Measurements from ENCODE around the gene ENAH. TPM values are rescaled to one million over a fixed set of nuclear protein-coding genes. Genes with fewer than 3 reads are reported as not detected.
A peak's percentile ranks its signal among the peaks of the same experiment; 100 is the strongest.

ENAH gene
- total and polyA plus RNA-seq, 7 experiments from 2014 or later = 0.08 to 0.42 (median 0.16) TPM; not detected in 4

DNA sequence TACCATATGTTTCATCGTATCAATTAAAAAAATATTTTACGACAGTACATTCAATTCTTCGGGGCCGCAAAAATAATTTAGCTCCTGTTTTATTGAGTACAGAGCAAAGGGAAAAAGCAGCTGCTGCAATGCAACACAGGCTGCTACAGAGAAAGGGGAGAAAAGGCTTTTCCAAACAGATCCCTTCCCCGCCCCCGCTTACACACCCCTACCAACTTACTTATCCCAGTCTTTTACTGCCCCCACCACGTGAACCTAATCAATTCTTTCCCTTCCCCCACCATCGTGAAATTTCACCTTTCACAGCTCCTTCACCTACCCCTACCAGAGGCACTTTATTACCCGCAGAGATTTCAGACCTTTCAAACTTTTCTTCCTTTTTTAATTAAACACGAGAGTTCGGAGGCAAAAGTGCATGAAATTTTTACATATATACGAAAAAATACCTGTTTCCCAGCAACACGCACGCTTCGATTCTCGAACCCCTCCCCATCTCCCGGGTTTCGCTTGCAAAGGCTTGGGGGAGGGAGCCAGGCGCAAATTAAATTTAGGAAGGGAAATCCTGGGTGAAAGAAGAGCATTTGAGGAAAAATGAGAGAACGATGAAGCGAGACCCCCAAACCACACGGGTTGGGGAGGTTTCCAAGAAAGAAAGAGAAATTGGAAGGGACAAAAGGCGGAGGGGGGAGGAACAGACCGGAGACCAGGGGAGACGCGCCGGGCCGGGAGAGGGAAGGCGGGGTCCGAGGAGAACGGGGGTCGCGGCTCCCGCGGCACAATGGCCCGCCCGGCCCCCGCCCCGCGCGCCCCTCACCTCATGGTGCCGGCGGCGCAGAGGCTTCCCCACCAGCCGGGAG is 823 bp downstream of the ENAH start:
- DNase-seq (peak in 1 of 9 donors; percentile 4), ATAC-seq (no peak)
- Histone ChIP-seq H3K4me3 (ENCODE audit: low read length) (peak overlapping the region; percentile 4), H3K9me3 (ENCODE audit: control insufficient read depth in 2 of 3, low read length in 3 of 3) (no peaks in the 10 kb centered on the region), H3K4me1 (ENCODE audit: control insufficient read depth in 2 of 2, insufficient read depth in 2 of 2, low read length in 2 of 2) (peaks cover 5 to 12% of the 10 kb centered on the region in 2 donors), H3K36me3 (ENCODE audit: control insufficient read depth in 2 of 3, insufficient read depth in 3 of 3, low read length in 3 of 3) (no peaks in the 10 kb centered on the region), H3K27ac (ENCODE audit: low read depth, low read length) (no peak overlapping the region), H3K27me3 (ENCODE audit: control insufficient read depth in 2 of 2, insufficient read depth in 2 of 2, low read length in 2 of 2) (peaks cover 0 to 12% of the 10 kb centered on the region in 2 donors)
- POLR2A ChIA-PET = interaction anchor here (0.6 to 0.7 kb wide), 2 partner anchors 124 to 270 kb away, joined by 3 to 4 read pairs; no protein-coding TSS in a partner anchor
- intact Hi-C loops (cut with micrococcal nuclease) = loop anchor here in 1 of 2 donors (10.0 kb wide), 2 partner anchors 177 to 323 kb away; no protein-coding TSS in a partner anchor
- Mint-ChIP-seq H3K4me1 (peaks cover 9 to 19% (median 16%) of the 10 kb centered on the region in 7 donors), H3K27me3 (peaks cover 34 to 75% (median 45%) of the 10 kb centered on the region in 5 donors), H3K4me3 (peak overlapping the region; percentile 79 to 95 (median 88)), H3K9me3 (no peaks in the 10 kb centered on the region), H3K27ac (peak overlapping the region in 4 of 9 donors; percentile 3 to 69 (median 42)), H3K36me3 (peaks cover 0 to 4% (median 0%) of the 10 kb centered on the region in 5 donors)
- CTCF ChIA-PET = interaction anchor here (0.6 kb wide), 1 partner anchor 128 kb away, joined by 3 read pairs; no protein-coding TSS in a partner anchor

DNA sequence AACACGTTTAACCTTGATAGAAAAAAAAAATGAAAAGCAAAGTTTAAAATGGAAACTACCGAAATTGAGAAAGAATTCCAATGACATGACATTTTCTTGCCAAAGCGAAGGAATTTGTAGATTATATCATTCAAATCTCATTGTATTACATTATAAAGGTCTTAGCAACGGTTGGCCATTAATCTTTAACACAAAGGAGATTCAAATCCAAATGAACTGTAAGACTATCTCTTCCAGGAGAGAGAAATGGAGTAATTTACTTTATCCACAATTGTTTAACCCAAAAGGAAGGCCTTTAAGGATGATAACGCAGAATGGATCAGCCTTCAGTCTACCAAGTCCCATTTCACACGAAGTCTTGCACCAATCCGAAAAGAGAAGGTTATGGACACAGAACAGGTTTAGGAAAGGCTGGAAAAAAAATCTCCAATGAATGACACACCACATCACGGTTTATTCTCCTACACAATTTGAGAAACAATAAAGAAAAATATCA is 1.5 kb downstream of the ENAH start:
- Histone ChIP-seq H3K4me1 (ENCODE audit: control insufficient read depth in 2 of 2, insufficient read depth in 2 of 2, low read length in 2 of 2) (peaks cover 5 to 12% of the 10 kb centered on the region in 2 donors), H3K4me3 (ENCODE audit: low read length) (no peak overlapping the region), H3K27ac (ENCODE audit: low read depth, low read length) (no peak overlapping the region), H3K36me3 (ENCODE audit: control insufficient read depth in 2 of 3, insufficient read depth in 3 of 3, low read length in 3 of 3) (no peaks in the 10 kb centered on the region), H3K9me3 (ENCODE audit: control insufficient read depth in 2 of 3, low read length in 3 of 3) (no peaks in the 10 kb centered on the region), H3K27me3 (ENCODE audit: control insufficient read depth in 2 of 2, insufficient read depth in 2 of 2, low read length in 2 of 2) (peaks cover 0 to 12% of the 10 kb centered on the region in 2 donors)
- ATAC-seq (no peak), DNase-seq (no peak)
- Mint-ChIP-seq H3K4me3 (peak overlapping the region; percentile 79 to 95 (median 88)), H3K36me3 (peaks cover 0 to 4% (median 0%) of the 10 kb centered on the region in 5 donors), H3K27ac (peak overlapping the region in 1 of 9 donors; percentile 3), H3K27me3 (peaks cover 34 to 75% (median 45%) of the 10 kb centered on the region in 5 donors), H3K9me3 (no peaks in the 10 kb centered on the region), H3K4me1 (peaks cover 9 to 19% (median 16%) of the 10 kb centered on the region in 7 donors)
- ChIA-PET CTCF (no interaction called here), POLR2A (no interaction called here)
- intact Hi-C loops (cut with micrococcal nuclease) = loop anchor here in 1 of 2 donors (10.0 kb wide), 2 partner anchors 177 to 323 kb away; no protein-coding TSS in a partner anchor

GRCh38 chr1:225650179-225650578 is 2.7 kb downstream of the ENAH start:
- Mint-ChIP-seq H3K4me3 (no peak overlapping the region), H3K36me3 (peaks cover 0 to 4% (median 0%) of the 10 kb centered on the region in 5 donors), H3K9me3 (no peaks in the 10 kb centered on the region), H3K4me1 (peaks cover 9 to 19% (median 16%) of the 10 kb centered on the region in 7 donors), H3K27me3 (peaks cover 34 to 66% (median 56%) of the 10 kb centered on the region in 5 donors), H3K27ac (no peak overlapping the region)
- intact Hi-C loops (cut with micrococcal nuclease) = loop anchor here in 1 of 2 donors (10.0 kb wide), 2 partner anchors 175 to 325 kb away; no protein-coding TSS in a partner anchor
- H3K4me3 ChIP-seq (ENCODE audit: low read length) = no peak overlapping the region
- H3K27ac ChIP-seq (ENCODE audit: low read depth, low read length) = no peak overlapping the region
- H3K27me3 ChIP-seq (ENCODE audit: control insufficient read depth in 2 of 2, insufficient read depth in 2 of 2, low read length in 2 of 2) = peaks cover 0 to 12% of the 10 kb centered on the region in 2 donors
- H3K9me3 ChIP-seq (ENCODE audit: control insufficient read depth in 2 of 3, low read length in 3 of 3) = no peaks in the 10 kb centered on the region
- ChIA-PET POLR2A (no interaction called here), CTCF (no interaction called here)
- ATAC-seq (no peak), DNase-seq (no peak)
- H3K36me3 ChIP-seq (ENCODE audit: control insufficient read depth in 2 of 3, insufficient read depth in 3 of 3, low read length in 3 of 3) = no peaks in the 10 kb centered on the region
- peaks cover 5 to 12% of the 10 kb centered on the region in 2 donors for H3K4me1 ChIP-seq (ENCODE audit: control insufficient read depth in 2 of 2, insufficient read depth in 2 of 2, low read length in 2 of 2)

GRCh38 chr1:225645194-225645895 is 7.6 kb downstream of the ENAH start:
- Mint-ChIP-seq H3K9me3 (peaks cover 0 to 1% (median 0%) of the 10 kb centered on the region in 11 donors), H3K27me3 (peaks cover 29 to 48% (median 41%) of the 10 kb centered on the region in 5 donors), H3K4me3 (no peak overlapping the region), H3K4me1 (no peaks in the 10 kb centered on the region), H3K36me3 (no peaks in the 10 kb centered on the region), H3K27ac (no peak overlapping the region)
- Histone ChIP-seq H3K36me3 (ENCODE audit: control insufficient read depth in 2 of 3, insufficient read depth in 3 of 3, low read length in 3 of 3) (no peaks in the 10 kb centered on the region), H3K27me3 (ENCODE audit: control insufficient read depth in 2 of 2, insufficient read depth in 2 of 2, low read length in 2 of 2) (peaks cover 0 to 7% of the 10 kb centered on the region in 2 donors), H3K4me1 (ENCODE audit: control insufficient read depth in 2 of 2, insufficient read depth in 2 of 2, low read length in 2 of 2) (no peaks in the 10 kb centered on the region), H3K9me3 (ENCODE audit: control insufficient read depth in 2 of 3, low read length in 3 of 3) (no peaks in the 10 kb centered on the region), H3K27ac (ENCODE audit: low read depth, low read length) (no peak overlapping the region), H3K4me3 (ENCODE audit: low read length) (no peak overlapping the region)
- ChIA-PET CTCF (no interaction called here), POLR2A (no interaction called here)
- no peak for DNase-seq
- intact Hi-C loops (cut with micrococcal nuclease) = no loop called here
- no peak for ATAC-seq

GRCh38 chr1:225644666-225645065 is 8.3 kb downstream of the ENAH start:
- ChIA-PET POLR2A (interaction anchor here (0.6 kb wide), 1 partner anchor 8 kb away, joined by 3 read pairs; the partner anchor contains the start of gene ENAH), CTCF (no interaction called here)
- no peaks in the 10 kb centered on the region for H3K4me1 Mint-ChIP-seq
- peaks cover 0 to 1% (median 0%) of the 10 kb centered on the region in 11 donors for H3K9me3 Mint-ChIP-seq
- H3K27ac ChIP-seq (ENCODE audit: low read depth, low read length) = no peak overlapping the region
- no peaks in the 10 kb centered on the region for H3K9me3 ChIP-seq (ENCODE audit: control insufficient read depth in 2 of 3, low read length in 3 of 3)
- intact Hi-C loops (cut with micrococcal nuclease) = no loop called here
- DNase-seq (no peak), ATAC-seq (no peak)
- H3K36me3 ChIP-seq (ENCODE audit: control insufficient read depth in 2 of 3, insufficient read depth in 3 of 3, low read length in 3 of 3) = no peaks in the 10 kb centered on the region
- H3K4me3 Mint-ChIP-seq = no peak overlapping the region
- H3K36me3 Mint-ChIP-seq = no peaks in the 10 kb centered on the region
- peaks cover 0 to 1% of the 10 kb centered on the region in 2 donors for H3K27me3 ChIP-seq (ENCODE audit: control insufficient read depth in 2 of 2, insufficient read depth in 2 of 2, low read length in 2 of 2)
- no peak overlapping the region for H3K4me3 ChIP-seq (ENCODE audit: low read length)
- peaks cover 22 to 45% (median 34%) of the 10 kb centered on the region in 5 donors for H3K27me3 Mint-ChIP-seq
- H3K4me1 ChIP-seq (ENCODE audit: control insufficient read depth in 2 of 2, insufficient read depth in 2 of 2, low read length in 2 of 2) = no peaks in the 10 kb centered on the region
- no peak overlapping the region for H3K27ac Mint-ChIP-seq

DNA sequence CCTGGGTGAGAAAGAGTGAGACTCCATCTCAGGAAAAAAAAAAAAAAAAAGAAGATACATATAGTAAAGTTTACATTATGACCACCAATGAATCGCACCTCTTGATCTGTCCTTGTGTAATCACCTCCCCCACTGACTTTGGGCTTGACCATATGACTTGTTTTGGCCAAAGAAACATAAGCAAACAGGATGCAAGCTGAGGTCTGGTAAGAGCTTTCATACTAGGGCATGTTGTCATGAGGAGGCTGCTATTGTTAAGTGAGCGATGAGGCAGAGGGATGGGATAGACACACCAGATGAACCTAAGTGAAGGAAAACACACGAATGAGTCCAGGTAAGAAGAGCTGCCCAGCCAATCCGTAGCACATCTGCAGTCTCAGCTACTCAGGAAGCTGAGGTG is 10.7 kb downstream of the ENAH start:
- Mint-ChIP-seq H3K4me3 (no peak overlapping the region), H3K27ac (no peak overlapping the region), H3K27me3 (peaks cover 4 to 30% (median 18%) of the 10 kb centered on the region in 5 donors), H3K36me3 (peaks cover 0 to 7% (median 0%) of the 10 kb centered on the region in 5 donors), H3K9me3 (peaks cover 0 to 6% (median 0%) of the 10 kb centered on the region in 11 donors), H3K4me1 (no peaks in the 10 kb centered on the region)
- Histone ChIP-seq H3K36me3 (ENCODE audit: control insufficient read depth in 2 of 3, insufficient read depth in 3 of 3, low read length in 3 of 3) (no peaks in the 10 kb centered on the region), H3K27ac (ENCODE audit: low read depth, low read length) (no peak overlapping the region), H3K27me3 (ENCODE audit: control insufficient read depth in 2 of 2, insufficient read depth in 2 of 2, low read length in 2 of 2) (no peaks in the 10 kb centered on the region), H3K9me3 (ENCODE audit: control insufficient read depth in 2 of 3, low read length in 3 of 3) (no peaks in the 10 kb centered on the region), H3K4me1 (ENCODE audit: control insufficient read depth in 2 of 2, insufficient read depth in 2 of 2, low read length in 2 of 2) (no peaks in the 10 kb centered on the region), H3K4me3 (ENCODE audit: low read length) (no peak overlapping the region)
- ATAC-seq (no peak), DNase-seq (no peak)
- CTCF ChIA-PET = no interaction called here
- intact Hi-C loops (cut with micrococcal nuclease) = no loop called here
- POLR2A ChIA-PET = no interaction called here

All from naive thymus-derived CD4-positive, alpha-beta T cell (primary cell).